ENCODE measurements around the gene AVEN. TPM values are rescaled to one million over a fixed set of nuclear protein-coding genes. Genes with fewer than 3 reads are reported as not detected.

The AVEN gene
- total and polyA plus RNA-seq, 2 of the 8 experiments (the other 6 are each of a cell fraction or from before 2014, with no cell fraction given), result 5.5 to 17.0 TPM

DNA sequence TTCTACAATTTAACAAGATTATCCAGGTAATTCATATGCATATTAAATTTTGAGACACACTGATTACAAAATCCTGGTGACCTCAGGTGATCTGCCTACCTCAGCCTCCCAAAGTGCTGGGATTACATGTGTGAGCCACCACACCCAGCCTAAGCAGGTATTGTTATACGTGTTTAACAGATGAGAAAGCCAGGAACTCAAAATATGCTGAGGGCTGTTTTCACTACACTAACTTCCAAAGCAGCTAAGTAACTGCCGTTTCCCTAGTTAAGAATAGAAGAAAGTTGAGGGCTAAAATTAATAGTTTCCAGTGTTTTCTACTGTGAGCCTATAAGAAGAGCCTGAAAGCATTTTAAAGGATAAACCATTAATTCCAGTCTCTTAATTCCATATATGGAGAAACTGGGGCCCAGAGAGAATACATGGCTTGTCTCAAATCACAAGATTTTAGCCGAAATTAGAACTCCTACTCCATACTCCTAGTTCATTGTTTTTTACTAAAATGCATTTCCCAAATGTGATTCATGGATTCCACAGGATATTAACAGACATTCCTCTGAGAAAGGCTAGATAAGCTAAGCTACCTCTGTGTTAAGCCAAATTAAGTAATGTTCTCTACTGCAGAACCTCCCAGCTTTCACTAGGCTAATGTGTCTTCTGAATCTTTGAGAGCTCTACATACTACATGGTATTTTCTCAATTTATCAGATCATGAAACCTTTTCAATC is 17.0 kb upstream of the AVEN start (continued):
- TF ChIP-seq RAD21 (IDR thresholded peaks at IDR 0.05 in 1 of 2, conservative IDR thresholded peaks at IDR 0.05 in 1 of 2; ENCODE audit: low read depth in 2 of 2, low read length in 2 of 2) (no peak), FOSL1 (IDR thresholded peaks at IDR 0.05; ENCODE audit: insufficient read depth, low read depth, low read length) (no peak), SIN3A (conservative IDR thresholded peaks at IDR 0.05 in 1 of 2, IDR thresholded peaks at IDR 0.05 in 1 of 2; ENCODE audit: low read depth in 1 of 2, low read length in 2 of 2) (no peak)

Data from H1 (cell line).